Measurements from ENCODE around the gene SDS.

SDS gene

GRCh38 chr12:113398346-113399290 lies 5.1 kb downstream of the SDS start:
- no peak for DNase-seq

- DNase-seq: no peak
Observed at GRCh38 chr12:113397497-113398197, 6.0 kb downstream of the SDS start.

- no peak for DNase-seq
Observed at GRCh38 chr12:113396828-113397496, 6.7 kb downstream of the SDS start.

GRCh38 chr12:113396200-113396599 lies 7.5 kb downstream of the SDS start:
- DNase-seq: no peak

- no peak for DNase-seq
Observed at GRCh38 chr12:113395119-113395518, 8.6 kb downstream of the SDS start.

GRCh38 chr12:113393749-113394148 lies 9.9 kb downstream of the SDS start:
- DNase-seq: no peak

GRCh38 chr12:113392988-113393579 lies 10.6 kb downstream of the SDS start:
- DNase-seq: no peak

- no peak for DNase-seq
Observed at GRCh38 chr12:113392520-113392919, 11.2 kb downstream of the SDS start.

GRCh38 chr12:113391650-113392337 lies 11.9 kb downstream of the SDS start:
- no peak for DNase-seq

- DNase-seq: no peak
Observed at GRCh38 chr12:113391145-113391544, 12.5 kb downstream of the SDS start.

GRCh38 chr12:113390064-113391043 lies 13.3 kb downstream of the SDS start:
- DNase-seq: no peak

- no peak for DNase-seq
Observed at GRCh38 chr12:113388351-113388750, 15.3 kb downstream of the SDS start.

GRCh38 chr12:113387631-113388030 lies 16.1 kb downstream of the SDS start:
- no peak for DNase-seq

- no peak for DNase-seq
Observed at GRCh38 chr12:113386866-113387566, 16.7 kb downstream of the SDS start.

GRCh38 chr12:113385282-113385882 lies 18.3 kb downstream of the SDS start:
- no peak for DNase-seq

GRCh38 chr12:113384778-113385177 lies 18.9 kb downstream of the SDS start:
- DNase-seq: no peak

GRCh38 chr12:113382206-113382605 lies 21.5 kb downstream of the SDS start:
- no peak for DNase-seq

GRCh38 chr12:113381220-113381619 lies 22.5 kb downstream of the SDS start:
- DNase-seq: no peak

GRCh38 chr12:113378291-113378690 lies 25.4 kb downstream of the SDS start:
- DNase-seq: no peak

GRCh38 chr12:113374823-113375428 lies 28.8 kb downstream of the SDS start:
- DNase-seq: no peak
